Keratinocyte (primary cell): ENCODE data around the gene CBL. TPM values are rescaled to one million over a fixed set of nuclear protein-coding genes. Genes with fewer than 3 reads are reported as not detected.

Source experiments
- DNase-seq: peaks from one replicate; pipeline ENCODE4 v3.0.0-alpha.2; 2011; ENCODE audit warnings: low read depth, missing footprints, low spot score
- FAIRE-seq: peaks from 2 replicates; lab custom pipeline; 2011; peaks lifted over from hg19 to GRCh38; lab: Jason Lieb, UNC
- H2AFZ ChIP-seq: 2 replicates; pipeline ENCODE4 v1.6.0; 2012; ENCODE audit warnings: low read length, control low read depth, inconsistent platforms; ENCODE audit not compliant: control insufficient read depth
- H3K27ac ChIP-seq: 2 replicates; pipeline ENCODE4 v1.5.1; 2011; ENCODE audit warnings: low read length; ENCODE audit not compliant: control insufficient read depth, insufficient read depth
- H3K27me3 ChIP-seq: 3 replicates; pipeline ENCODE4 v1.6.0; 2011; ENCODE audit warnings: low read length; ENCODE audit not compliant: control insufficient read depth, insufficient read depth; ENCODE audit errors: extremely low read depth
- H3K36me3 ChIP-seq, 2 experiments: 2 replicates in 1 of 2; 3 replicates in 1 of 2; pipeline ENCODE4 v1.5.1; 2011; ENCODE audit warnings: low read length in 2 of 2, mild to moderate bottlenecking in 1 of 2; ENCODE audit not compliant: control insufficient read depth in 2 of 2, insufficient read depth in 2 of 2; ENCODE audit errors: extremely low read depth in 1 of 2
- H3K4me1 ChIP-seq: 3 replicates; pipeline ENCODE4 v1.5.1; 2011; ENCODE audit warnings: low read length; ENCODE audit not compliant: control insufficient read depth, insufficient read depth; ENCODE audit errors: extremely low read depth
- H3K4me2 ChIP-seq: 3 replicates; pipeline ENCODE4 v1.6.0; 2011; ENCODE audit warnings: low read depth, low read length; ENCODE audit not compliant: control insufficient read depth, insufficient read depth; ENCODE audit errors: extremely low read depth
- H3K4me3 ChIP-seq, 3 experiments: fragments of 200-600 bp in 1 of 3; sonication (generic) in 1 of 3; 2 replicates in 2 of 3; 3 replicates in 1 of 3; pipeline ENCODE4 v1.5.1; 2011 to 2016; ENCODE audit warnings: low read length in 3 of 3, mild to moderate bottlenecking in 3 of 3, control low read depth in 2 of 3, inconsistent platforms in 1 of 3, low read depth in 1 of 3, mixed read lengths in 1 of 3, mixed run types in 1 of 3, moderate library complexity in 1 of 3; ENCODE audit not compliant: control insufficient read depth in 2 of 3, insufficient read depth in 2 of 3; ENCODE audit errors: extremely low read depth in 1 of 3
- H3K79me2 ChIP-seq: 2 replicates; pipeline ENCODE4 v1.6.0; 2012; ENCODE audit warnings: low read length; ENCODE audit not compliant: control insufficient read depth, insufficient read depth
- H3K9ac ChIP-seq: 3 replicates; pipeline ENCODE4 v1.6.0; 2011; ENCODE audit warnings: low read length; ENCODE audit not compliant: control insufficient read depth, insufficient read depth; ENCODE audit errors: extremely low read depth
- H3K9me1 ChIP-seq: 3 replicates; pipeline ENCODE4 v1.6.0; 2011; ENCODE audit warnings: low read length; ENCODE audit not compliant: control insufficient read depth, insufficient read depth; ENCODE audit errors: extremely low read depth
- H3K9me3 ChIP-seq: 2 replicates; pipeline ENCODE4 v1.5.1; 2012; ENCODE audit warnings: low read depth, low read length; ENCODE audit not compliant: control insufficient read depth
- H4K20me1 ChIP-seq: 3 replicates; pipeline ENCODE4 v1.6.0; 2011; ENCODE audit warnings: low read length; ENCODE audit not compliant: control insufficient read depth, insufficient read depth; ENCODE audit errors: extremely low read depth
- CTCF ChIP-seq, 3 experiments: IDR thresholded peaks in 1 of 3; conservative IDR thresholded peaks in 1 of 3; optimal IDR thresholded peaks in 1 of 3; 2 replicates in 2 of 3; 3 replicates in 1 of 3; pipeline versions ENCODE3 to v1.5.1; 2011; ENCODE audit warnings: low read length in 3 of 3, mild to moderate bottlenecking in 3 of 3, moderate library complexity in 2 of 3, control low read depth in 1 of 3, inconsistent platforms in 1 of 3; ENCODE audit not compliant: insufficient read depth in 2 of 3; ENCODE audit errors: extremely low read depth in 1 of 3
- EZH2 ChIP-seq: IDR thresholded peaks from one replicate; pipeline ENCODE4 v1.6.1; 2012; ENCODE audit warnings: inconsistent platforms, mild to moderate bottlenecking, low read length, moderate library complexity
- dilution Hi-C: fragments of 300-500 bp; cut with MboI; formaldehyde crosslinking; loops from one replicate; pipeline ENCODE4 v1.7.0; 2020; ENCODE audit warnings: low sequenced_read_pairs; ENCODE audit not compliant: extremely low pct_ligation_motif_present
- polyA plus RNA-seq, 5 experiments: library from polyadenylated mRNA; depleted of rRNA in 3 of 5; stranded (reverse) in 3 of 5; stranded (forward) in 1 of 5; unstranded in 1 of 5; fragments of >200 nt; gene quantifications; 1 replicate in 1 of 5; 2 replicates in 3 of 5; 3 replicates in 1 of 5; pipeline versions ENCODE4 v1.2.1 to v1.2.3, GENCODE V29; 2011 to 2012; ENCODE audit warnings: missing spikeins in 2 of 5, low read depth in 1 of 5, low replicate concordance in 1 of 5

The CBL gene
- polyA plus RNA-seq, 1 donor (not counting 4 experiments of a cell fraction or from before 2014, with no cell fraction given): 14.1 TPM

GRCh38 chr11:119236490-119236889 lies 30.4 kb downstream of the CBL start:
- Histone ChIP-seq H3K4me2 (no peak overlapping the region), H3K9ac (no peak overlapping the region), H3K79me2 (peaks cover 50% of the 10 kb centered on the region), H3K27ac (no peak overlapping the region), H4K20me1 (no peaks in the 10 kb centered on the region), H3K4me1 (peaks cover 7% of the 10 kb centered on the region), H3K4me3 (no peak overlapping the region), H3K9me3 (no peaks in the 10 kb centered on the region), H3K9me1 (no peaks in the 10 kb centered on the region), H3K36me3 (peaks cover 5 to 8% of the 10 kb centered on the region in 2 experiments), H2AFZ (no peak overlapping the region), H3K27me3 (no peaks in the 10 kb centered on the region)
- DNase-seq (no peak), FAIRE-seq (no peak)
- dilution Hi-C loops: no loop called here
- TF ChIP-seq EZH2 (no peak), CTCF (optimal IDR thresholded peaks at IDR 0.05 in 1 of 3, IDR thresholded peaks at IDR 0.05 in 1 of 3, conservative IDR thresholded peaks at IDR 0.05 in 1 of 3; ENCODE audit: extremely low read depth in 1 of 3, insufficient read depth in 2 of 3, low read length in 3 of 3) (no peak)

DNA sequence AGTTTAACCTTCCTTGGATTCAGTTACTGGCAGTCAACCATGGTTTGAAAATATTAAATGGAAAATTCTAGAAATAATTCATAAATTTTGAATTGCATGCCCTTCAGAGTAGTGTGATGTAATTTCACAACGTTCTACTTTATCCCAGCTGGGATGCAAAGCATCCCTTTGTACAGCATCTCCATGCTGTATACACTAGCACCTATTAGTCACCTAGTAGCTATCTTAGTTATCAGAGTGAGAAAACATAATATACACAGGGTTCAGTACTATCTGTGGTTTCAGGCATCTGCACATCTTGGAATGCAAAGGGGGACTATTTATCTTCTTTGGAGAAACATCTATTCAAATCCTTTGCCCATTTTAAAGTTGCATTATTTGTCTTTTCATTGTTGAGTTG lies 30.8 kb downstream of the CBL start:
- dilution Hi-C loops: no loop called here
- Histone ChIP-seq H3K36me3 (peaks cover 5 to 8% of the 10 kb centered on the region in 2 experiments), H3K4me2 (no peak overlapping the region), H3K9ac (no peak overlapping the region), H3K27ac (no peak overlapping the region), H3K27me3 (no peaks in the 10 kb centered on the region), H4K20me1 (no peaks in the 10 kb centered on the region), H3K9me3 (no peaks in the 10 kb centered on the region), H3K4me1 (peaks cover 7% of the 10 kb centered on the region), H3K79me2 (peaks cover 50% of the 10 kb centered on the region), H3K9me1 (no peaks in the 10 kb centered on the region), H2AFZ (no peak overlapping the region), H3K4me3 (no peak overlapping the region)
- TF ChIP-seq CTCF (optimal IDR thresholded peaks at IDR 0.05 in 1 of 3, IDR thresholded peaks at IDR 0.05 in 1 of 3, conservative IDR thresholded peaks at IDR 0.05 in 1 of 3; ENCODE audit: extremely low read depth in 1 of 3, insufficient read depth in 2 of 3, low read length in 3 of 3) (no peak), EZH2 (no peak)
- DNase-seq: no peak
- peak; percentile 62 for FAIRE-seq
